H9 (cell line): ENCODE data around the gene FCRL6. TPM values are rescaled to one million over a fixed set of nuclear protein-coding genes. Genes with fewer than 3 reads are reported as not detected.

ENCODE experiments used
- DNase-seq: peaks from one replicate; pipeline ENCODE4 v3.0.0-alpha.2; 2017
- H2AFZ ChIP-seq: one replicate; pipeline ENCODE4 v1.6.1; 2013; ENCODE audit warnings: mild to moderate bottlenecking, low read length, control low read depth, moderate library complexity
- H2AK5ac ChIP-seq: 2 replicates; pipeline ENCODE4 v1.6.1; 2013; ENCODE audit warnings: low read length, control low read depth, mixed read lengths; ENCODE audit not compliant: insufficient read length
- H2BK120ac ChIP-seq: one replicate; pipeline ENCODE4 v1.6.1; 2013; ENCODE audit warnings: low read depth, mild to moderate bottlenecking, low read length, control low read depth, inconsistent platforms; ENCODE audit not compliant: poor library complexity, severe bottlenecking
- H2BK12ac ChIP-seq: 2 replicates; pipeline ENCODE4 v1.6.1; 2013; ENCODE audit warnings: low read length, control low read depth, mixed read lengths, low read depth; ENCODE audit not compliant: insufficient read length
- H2BK15ac ChIP-seq: 2 replicates; pipeline ENCODE4 v1.6.1; 2013; ENCODE audit warnings: low read depth, low read length, control low read depth
- H2BK20ac ChIP-seq: one replicate; pipeline ENCODE4 v1.6.1; 2013; ENCODE audit warnings: low read depth, mild to moderate bottlenecking, low read length, control low read depth, inconsistent platforms; ENCODE audit not compliant: poor library complexity, severe bottlenecking
- H2BK5ac ChIP-seq: 2 replicates; pipeline ENCODE4 v1.6.1; 2013; ENCODE audit warnings: low read length, control low read depth, mixed read lengths; ENCODE audit not compliant: insufficient read length
- H3K14ac ChIP-seq: 2 replicates; pipeline ENCODE4 v1.6.1; 2013; ENCODE audit warnings: low read length, control low read depth; ENCODE audit not compliant: insufficient read depth
- H3K18ac ChIP-seq: 2 replicates; pipeline ENCODE4 v1.6.1; 2013; ENCODE audit warnings: low read depth, mild to moderate bottlenecking, mixed read lengths, low read length, control low read depth; ENCODE audit not compliant: insufficient read length
- H3K23ac ChIP-seq: 2 replicates; pipeline ENCODE4 v1.6.1; 2013; ENCODE audit warnings: low read length, control low read depth, mixed read lengths, low read depth; ENCODE audit not compliant: insufficient read length
- H3K23me2 ChIP-seq: 2 replicates; pipeline ENCODE4 v1.6.1; 2013; ENCODE audit warnings: low read depth, mild to moderate bottlenecking, mixed read lengths, low read length, control low read depth; ENCODE audit not compliant: insufficient read length, poor library complexity, severe bottlenecking
- H3K27ac ChIP-seq: 2 replicates; pipeline ENCODE4 v1.5.1; 2013; ENCODE audit warnings: low read length, control low read depth, mixed read lengths, low read depth; ENCODE audit not compliant: insufficient read length
- H3K27me3 ChIP-seq: 2 replicates; pipeline ENCODE4 v1.6.1; 2013; ENCODE audit warnings: low read length, control low read depth, inconsistent platforms; ENCODE audit not compliant: insufficient read depth
- H3K4ac ChIP-seq: 2 replicates; pipeline ENCODE4 v1.6.1; 2013; ENCODE audit warnings: low read depth, mild to moderate bottlenecking, control low read depth, inconsistent platforms, low read length, moderate library complexity
- H3K4me1 ChIP-seq: 2 replicates; pipeline ENCODE4 v1.6.1; 2013; ENCODE audit warnings: low read length, control low read depth, inconsistent platforms; ENCODE audit not compliant: insufficient read depth
- H3K4me2 ChIP-seq: 2 replicates; pipeline ENCODE4 v1.6.1; 2013; ENCODE audit warnings: low read length, control low read depth, mixed read lengths; ENCODE audit not compliant: insufficient read length, insufficient read depth
- H3K56ac ChIP-seq: 2 replicates; pipeline ENCODE4 v1.6.1; 2013; ENCODE audit warnings: low read depth, mild to moderate bottlenecking, mixed read lengths, low read length, control low read depth; ENCODE audit not compliant: insufficient read length
- H3K79me1 ChIP-seq: 2 replicates; pipeline ENCODE4 v1.6.1; 2013; ENCODE audit warnings: low read depth, mild to moderate bottlenecking, moderate library complexity, low read length, control low read depth, inconsistent platforms; ENCODE audit not compliant: insufficient read depth, poor library complexity, severe bottlenecking
- H3K79me2 ChIP-seq: 2 replicates; pipeline ENCODE4 v1.6.1; 2013; ENCODE audit warnings: low read length, control low read depth, inconsistent platforms; ENCODE audit not compliant: insufficient read depth
- H3K9ac ChIP-seq: 2 replicates; pipeline ENCODE4 v1.6.1; 2013; ENCODE audit warnings: low read length, control low read depth, mixed read lengths; ENCODE audit not compliant: insufficient read length; ENCODE audit errors: extremely low read depth
- H3K9me3 ChIP-seq: one replicate; pipeline ENCODE4 v1.6.1; 2013; ENCODE audit warnings: low read depth, low read length, inconsistent platforms; ENCODE audit not compliant: control insufficient read depth
- H3T11ph ChIP-seq: one replicate; pipeline ENCODE4 v1.6.1; 2013; ENCODE audit warnings: mild to moderate bottlenecking, low read length, control low read depth, inconsistent platforms
- H4K20me1 ChIP-seq: one replicate; pipeline ENCODE4 v1.6.1; 2013; ENCODE audit not compliant: control insufficient read depth, insufficient read length, insufficient read depth
- H4K5ac ChIP-seq: 2 replicates; pipeline ENCODE4 v1.6.1; 2013; ENCODE audit warnings: low read depth, mild to moderate bottlenecking, mixed read lengths, low read length, control low read depth; ENCODE audit not compliant: insufficient read length
- H4K8ac ChIP-seq: replicated peaks from 2 replicates; pipeline ENCODE4 v1.6.1; 2013; ENCODE audit warnings: low read length, control low read depth, mixed read lengths, low read depth; ENCODE audit not compliant: insufficient read length
- H4K91ac ChIP-seq: 2 replicates; pipeline ENCODE4 v1.6.1; 2013; ENCODE audit warnings: low read depth, mild to moderate bottlenecking, moderate library complexity, mixed read lengths, low read length, control low read depth; ENCODE audit not compliant: insufficient read length
- H3K27ac Mint-ChIP-seq, 3 experiments: 2 replicates in 2 of 3; 3 replicates in 1 of 3; pipeline ENCODE4 v1.8.0; 2020 to 2021; ENCODE audit warnings: mixed read lengths in 3 of 3, mild to moderate bottlenecking in 1 of 3, moderate library complexity in 1 of 3
- H3K27me3 Mint-ChIP-seq: 2 replicates; pipeline ENCODE4 v1.8.0; 2021; ENCODE audit warnings: low read depth, mild to moderate bottlenecking, moderate library complexity, mixed read lengths
- H3K36me3 Mint-ChIP-seq, 3 experiments: 2 replicates in 2 of 3; 3 replicates in 1 of 3; pipeline ENCODE4 v1.8.0; 2020 to 2021; ENCODE audit warnings: low read depth in 3 of 3, mixed read lengths in 3 of 3; ENCODE audit not compliant: insufficient read depth in 1 of 3
- H3K4me1 Mint-ChIP-seq, 2 experiments: 2 replicates each; pipeline ENCODE4 v1.8.0; 2020; ENCODE audit warnings: mixed read lengths in 2 of 2
- H3K4me3 Mint-ChIP-seq, 2 experiments: 2 replicates in 1 of 2; 3 replicates in 1 of 2; pipeline ENCODE4 v1.8.0; 2020 to 2021; ENCODE audit warnings: mild to moderate bottlenecking in 2 of 2, mixed read lengths in 2 of 2, moderate library complexity in 1 of 2
- H3K9me3 Mint-ChIP-seq, 2 experiments: 2 replicates in 1 of 2; 3 replicates in 1 of 2; pipeline ENCODE4 v1.8.0; 2020; ENCODE audit warnings: mild to moderate bottlenecking in 2 of 2, mixed read lengths in 2 of 2, moderate library complexity in 1 of 2
- WGBS: extraction: QIAGEN DNeasy Blood & Tissue Kit; methylation state at CpG from one replicate; pipeline ENCODE4 v1.1.7; 2013; ENCODE audit warnings: missing lambda C conversion rate, low lambda C conversion rate, mixed read lengths; ENCODE audit not compliant: insufficient read length; ENCODE audit errors: extremely low coverage; 5-methylcytosine and 5-hydroxymethylcytosine counted together
- total RNA-seq: library from RNA; stranded (reverse); gene quantifications from 2 replicates; pipeline ENCODE4 v1.2.1, GENCODE V29; 2021
- TF ChIP-seq, protein P1 (sequence below): fragments of 200-600 bp; sonication (generic); conservative IDR thresholded peaks from 3 replicates; pipeline ENCODE4 v1.8.0; 2021; ENCODE audit warnings: antibody characterized with exemption, mild to moderate bottlenecking

The FCRL6 gene
- total RNA-seq, 1 experiment from 2014 or later: not detected

- Histone ChIP-seq H2AFZ (no peak overlapping the region), H3K56ac (no peak overlapping the region), H2BK15ac (no peak overlapping the region), H4K20me1 (no peaks in the 10 kb centered on the region), H3K23ac (no peak overlapping the region), H2BK20ac (no peak overlapping the region), H3T11ph (no peak overlapping the region), H4K8ac (no peak overlapping the region), H3K4ac (no peak overlapping the region), H2AK5ac (no peak overlapping the region), H3K9ac (no peak overlapping the region), H3K4me1 (peaks cover 5% of the 10 kb centered on the region; the same call in 1 of the 2 replicates), H3K14ac (no peak overlapping the region), H3K27me3 (no peaks in the 10 kb centered on the region), H4K5ac (no peak overlapping the region), H2BK120ac (no peak overlapping the region), H3K9me3 (no peaks in the 10 kb centered on the region), H2BK5ac (no peak overlapping the region), H3K79me2 (no peaks in the 10 kb centered on the region), H3K23me2 (no peaks in the 10 kb centered on the region), H3K4me2 (peak overlapping the region; percentile 38), H3K79me1 (no peaks in the 10 kb centered on the region), H4K91ac (no peak overlapping the region), H2BK12ac (no peak overlapping the region), H3K18ac (no peak overlapping the region), H3K27ac (no peak overlapping the region)
- DNase-seq: no peak
- TF ChIP-seq, protein P1, sequence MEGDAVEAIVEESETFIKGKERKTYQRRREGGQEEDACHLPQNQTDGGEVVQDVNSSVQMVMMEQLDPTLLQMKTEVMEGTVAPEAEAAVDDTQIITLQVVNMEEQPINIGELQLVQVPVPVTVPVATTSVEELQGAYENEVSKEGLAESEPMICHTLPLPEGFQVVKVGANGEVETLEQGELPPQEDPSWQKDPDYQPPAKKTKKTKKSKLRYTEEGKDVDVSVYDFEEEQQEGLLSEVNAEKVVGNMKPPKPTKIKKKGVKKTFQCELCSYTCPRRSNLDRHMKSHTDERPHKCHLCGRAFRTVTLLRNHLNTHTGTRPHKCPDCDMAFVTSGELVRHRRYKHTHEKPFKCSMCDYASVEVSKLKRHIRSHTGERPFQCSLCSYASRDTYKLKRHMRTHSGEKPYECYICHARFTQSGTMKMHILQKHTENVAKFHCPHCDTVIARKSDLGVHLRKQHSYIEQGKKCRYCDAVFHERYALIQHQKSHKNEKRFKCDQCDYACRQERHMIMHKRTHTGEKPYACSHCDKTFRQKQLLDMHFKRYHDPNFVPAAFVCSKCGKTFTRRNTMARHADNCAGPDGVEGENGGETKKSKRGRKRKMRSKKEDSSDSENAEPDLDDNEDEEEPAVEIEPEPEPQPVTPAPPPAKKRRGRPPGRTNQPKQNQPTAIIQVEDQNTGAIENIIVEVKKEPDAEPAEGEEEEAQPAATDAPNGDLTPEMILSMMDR: no peak
- Mint-ChIP-seq H3K27me3 (peaks cover 11% of the 10 kb centered on the region), H3K27ac (no peak overlapping the region; a peak in 1 of 7 replicates), H3K4me3 (peak overlapping the region; percentile 69 to 88; a peak in 4 of 5 replicates), H3K36me3 (peaks cover 7 to 21% (median 18%) of the 10 kb centered on the region in 3 experiments), H3K9me3 (peaks cover 0 to 3% of the 10 kb centered on the region in 2 experiments; a peak in 1 of 5 replicates), H3K4me1 (peaks cover 26% of the 10 kb centered on the region in 2 experiments)
- WGBS: no CpG with 5 or more reads among the region's 12 CpGs
Observed at GRCh38 chr1:159781992-159782391, 20.2 kb upstream of the FCRL6 start.
